Amniotic stem cell (primary cell): Measurements from ENCODE around the gene ARSA.
"Not testable (repeated sequence)": the region's sequence is repeated elsewhere in the genome, so short reads cannot be mapped to it uniquely, and the experiment has no call there.

Source experiments
- DNase-seq: peaks from one replicate; lab custom pipeline; 2025; lab: John Stamatoyannopoulos, UW

The ARSA gene

DNA sequence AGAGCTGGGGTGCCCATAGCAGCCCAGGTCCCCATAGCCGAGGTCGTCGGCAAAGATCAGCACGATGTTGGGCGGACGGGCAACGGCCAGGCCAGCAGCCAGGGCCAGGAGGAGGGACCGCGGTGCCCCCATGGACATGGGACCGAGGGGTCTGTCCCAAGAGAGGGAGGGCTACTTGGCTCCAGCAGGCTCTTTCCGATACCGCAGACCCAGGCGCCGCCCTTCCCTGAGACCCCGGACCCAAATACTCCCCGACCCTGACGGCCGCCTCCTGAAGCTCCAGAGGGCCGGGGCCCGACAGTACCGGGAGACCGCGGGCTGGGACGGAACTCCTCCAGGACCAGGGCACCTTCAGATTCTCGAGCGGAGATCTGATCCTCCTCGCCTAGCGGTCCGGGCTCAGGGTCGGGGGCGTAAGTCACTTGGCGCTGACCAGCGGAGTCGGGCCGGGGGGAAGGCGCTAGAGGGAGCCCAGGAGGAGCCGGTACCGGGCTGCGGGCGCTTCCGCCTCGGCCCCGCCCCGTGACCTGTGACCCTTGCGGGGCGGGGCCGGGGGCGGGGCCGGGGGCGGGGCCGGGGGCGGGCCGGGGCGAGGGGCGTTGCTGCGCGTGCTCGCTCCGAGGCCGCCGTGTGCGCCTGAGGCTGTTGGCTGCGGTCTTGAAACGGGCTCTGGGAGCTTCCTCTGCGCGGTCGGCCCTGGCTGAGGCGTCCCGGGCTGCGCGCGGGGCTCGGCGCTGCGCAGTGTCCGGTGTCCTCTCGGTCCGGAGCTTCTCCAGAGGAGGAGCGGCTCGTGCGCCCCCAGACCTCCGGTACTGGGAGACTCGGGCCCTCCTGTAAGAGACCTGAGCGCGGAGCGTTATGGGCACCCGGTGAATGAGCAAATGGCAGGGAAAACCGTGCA is at the start of gene ARSA:
Gene ARSA (minus strand): TSS at position 511 of the 901 bp plus-strand sequence. CDS start 373 bp downstream, at position 138.
- DNase-seq: peak; percentile 60

DNA sequence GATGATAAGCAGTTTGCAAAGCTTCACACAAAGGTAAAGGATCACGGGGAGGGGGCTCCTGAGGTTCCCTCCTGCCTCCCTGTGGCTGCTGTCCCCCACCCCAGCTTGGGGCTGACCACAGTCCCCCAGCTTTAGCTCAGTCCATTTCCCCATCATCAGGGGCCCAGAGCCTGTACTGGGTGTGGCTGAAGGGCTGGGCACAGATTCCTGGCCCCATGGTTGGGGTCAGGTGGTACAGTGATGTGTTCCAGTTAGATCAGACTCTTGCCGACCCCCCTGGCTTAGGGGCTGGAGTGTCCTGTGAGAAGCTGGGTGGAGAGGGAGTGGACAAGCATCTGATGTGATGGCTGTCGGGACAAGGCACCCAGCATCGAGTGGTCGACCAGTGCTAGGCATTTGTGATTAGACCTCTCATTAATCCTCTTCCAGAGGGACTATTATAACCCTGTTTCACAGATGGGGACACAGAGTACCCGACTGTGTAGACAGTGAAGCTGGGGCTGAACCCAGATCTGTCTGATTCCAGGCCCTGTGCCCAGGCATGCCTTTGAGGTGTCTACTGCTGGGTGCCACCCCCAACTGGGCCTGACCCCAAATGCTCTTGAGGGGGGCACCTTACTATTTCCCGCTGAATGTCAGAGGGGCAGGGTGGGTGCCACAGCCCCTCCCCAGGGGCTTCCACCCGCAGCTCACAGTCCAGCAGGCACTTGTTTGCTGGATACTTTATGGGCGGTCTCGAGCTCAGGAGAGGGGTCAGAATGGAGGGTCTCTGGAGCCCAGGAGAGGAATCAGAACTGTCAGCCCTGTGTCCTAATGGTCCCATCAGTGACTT is 48.9 kb upstream of the ARSA start:
- no peak for DNase-seq

DNA sequence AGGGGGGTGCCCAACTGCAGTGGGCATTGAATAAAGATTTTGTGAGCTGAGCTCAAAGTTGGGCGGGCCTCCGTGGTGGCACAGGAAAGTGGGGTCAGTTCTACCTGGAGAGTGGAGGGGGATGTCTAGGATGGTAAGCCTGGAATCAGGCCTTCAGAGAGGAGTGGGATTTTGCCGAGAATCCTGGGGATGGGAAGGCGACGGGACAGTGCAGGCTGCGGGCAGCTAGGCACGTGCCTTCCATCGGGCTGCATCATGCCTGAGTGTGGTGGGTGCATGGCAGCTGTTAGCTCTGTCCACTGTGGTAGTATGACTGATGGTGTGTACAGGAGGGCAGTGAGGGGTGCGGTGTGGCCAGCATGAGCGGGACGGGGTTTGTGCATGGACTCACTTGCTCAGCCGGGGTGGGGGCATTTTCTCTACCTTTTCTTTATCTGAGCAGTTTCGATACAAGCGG is 48.3 kb upstream of the ARSA start:
- no peak for DNase-seq

DNA sequence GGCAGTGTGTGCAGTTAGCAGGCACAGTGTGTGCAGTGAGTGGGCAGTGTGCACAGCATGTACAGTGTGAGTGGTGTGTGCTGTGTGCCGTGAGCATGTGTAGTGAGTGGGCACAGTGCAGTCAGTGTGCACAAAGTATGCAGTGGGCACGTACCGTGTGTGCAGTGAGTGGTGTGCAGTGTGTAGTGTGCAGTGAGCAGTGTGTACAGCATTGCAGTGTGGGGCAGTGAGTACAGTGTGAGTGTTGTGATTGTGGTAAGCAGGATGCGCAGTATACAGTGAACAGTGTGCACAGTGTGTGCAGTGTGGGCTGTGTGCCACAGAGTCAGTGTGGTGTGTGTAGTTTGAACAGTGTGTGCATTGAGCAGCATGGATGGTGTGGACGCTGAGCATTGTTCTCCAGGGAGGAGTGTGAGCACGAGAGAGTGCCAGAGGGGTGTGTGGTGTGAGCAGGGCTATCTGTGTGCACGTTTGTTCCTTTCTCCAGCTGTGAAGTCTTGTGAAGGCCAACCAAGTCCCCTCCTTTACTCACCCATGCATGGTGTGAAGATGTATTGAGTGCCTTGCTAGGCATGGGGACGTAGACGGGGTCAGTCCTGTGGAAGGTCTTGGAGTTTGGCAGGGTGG is 47.7 kb upstream of the ARSA start:
- no peak for DNase-seq

DNA sequence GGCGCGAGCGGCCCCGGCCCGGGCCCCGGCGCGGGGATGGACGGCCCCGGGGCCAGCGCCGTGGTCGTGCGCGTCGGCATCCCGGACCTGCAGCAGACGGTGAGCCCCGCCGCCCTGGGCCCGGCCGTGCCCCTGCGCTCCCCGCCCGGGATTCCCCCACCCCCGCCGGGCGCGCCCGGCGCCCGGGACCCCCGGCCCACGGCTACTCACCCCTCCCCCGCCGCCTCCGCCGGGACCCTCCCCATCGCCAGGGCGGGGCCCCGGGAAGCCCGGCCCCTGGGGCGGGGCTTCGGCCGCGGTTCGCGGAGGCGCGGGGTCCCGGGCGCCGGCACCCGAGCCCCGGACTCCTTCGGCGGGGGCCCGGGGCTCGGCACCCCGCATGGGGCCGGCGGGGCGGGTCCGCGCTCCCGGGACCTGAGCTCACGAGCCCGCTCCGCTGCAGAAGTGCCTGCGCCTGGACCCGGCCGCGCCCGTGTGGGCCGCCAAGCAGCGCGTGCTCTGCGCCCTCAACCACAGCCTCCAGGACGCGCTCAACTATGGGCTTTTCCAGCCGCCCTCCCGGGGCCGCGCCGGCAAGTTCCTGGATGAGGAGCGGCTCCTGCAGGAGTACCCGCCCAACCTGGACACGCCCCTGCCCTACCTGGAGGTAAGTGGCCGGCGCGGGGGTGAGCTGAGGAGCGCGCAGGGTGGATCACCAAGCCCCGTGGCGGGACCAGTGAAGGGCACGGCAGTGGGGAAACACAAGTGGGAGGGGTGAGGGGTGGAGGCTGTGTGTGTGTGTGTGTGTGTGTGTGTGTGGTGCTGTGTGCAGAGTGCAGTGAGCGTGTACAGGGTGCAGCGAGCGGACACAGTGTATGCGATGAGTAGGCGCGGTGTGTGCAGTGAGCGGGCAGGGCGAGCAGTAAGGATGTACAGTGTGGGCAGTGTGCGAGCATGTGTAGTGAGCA is 46.9 kb upstream of the ARSA start:
- DNase-seq: no peak

DNA sequence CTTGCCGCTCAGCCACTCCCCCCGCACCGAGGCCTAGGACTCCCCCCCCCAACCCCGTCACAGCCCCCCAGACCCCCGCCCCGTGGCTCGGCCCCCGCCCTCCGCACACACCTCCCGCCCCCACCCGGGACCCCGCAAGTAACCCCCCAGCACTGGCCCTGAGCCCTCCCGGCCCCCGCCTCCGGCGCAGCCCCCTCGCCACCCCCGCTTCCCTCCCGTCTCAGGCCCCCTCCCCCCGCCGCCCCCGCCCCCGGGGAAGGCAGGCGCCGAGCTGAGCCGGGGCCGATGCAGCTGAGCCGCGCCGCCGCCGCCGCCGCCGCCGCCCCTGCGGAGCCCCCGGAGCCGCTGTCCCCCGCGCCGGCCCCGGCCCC is 46.2 kb upstream of the ARSA start:
- no peak for DNase-seq

DNA sequence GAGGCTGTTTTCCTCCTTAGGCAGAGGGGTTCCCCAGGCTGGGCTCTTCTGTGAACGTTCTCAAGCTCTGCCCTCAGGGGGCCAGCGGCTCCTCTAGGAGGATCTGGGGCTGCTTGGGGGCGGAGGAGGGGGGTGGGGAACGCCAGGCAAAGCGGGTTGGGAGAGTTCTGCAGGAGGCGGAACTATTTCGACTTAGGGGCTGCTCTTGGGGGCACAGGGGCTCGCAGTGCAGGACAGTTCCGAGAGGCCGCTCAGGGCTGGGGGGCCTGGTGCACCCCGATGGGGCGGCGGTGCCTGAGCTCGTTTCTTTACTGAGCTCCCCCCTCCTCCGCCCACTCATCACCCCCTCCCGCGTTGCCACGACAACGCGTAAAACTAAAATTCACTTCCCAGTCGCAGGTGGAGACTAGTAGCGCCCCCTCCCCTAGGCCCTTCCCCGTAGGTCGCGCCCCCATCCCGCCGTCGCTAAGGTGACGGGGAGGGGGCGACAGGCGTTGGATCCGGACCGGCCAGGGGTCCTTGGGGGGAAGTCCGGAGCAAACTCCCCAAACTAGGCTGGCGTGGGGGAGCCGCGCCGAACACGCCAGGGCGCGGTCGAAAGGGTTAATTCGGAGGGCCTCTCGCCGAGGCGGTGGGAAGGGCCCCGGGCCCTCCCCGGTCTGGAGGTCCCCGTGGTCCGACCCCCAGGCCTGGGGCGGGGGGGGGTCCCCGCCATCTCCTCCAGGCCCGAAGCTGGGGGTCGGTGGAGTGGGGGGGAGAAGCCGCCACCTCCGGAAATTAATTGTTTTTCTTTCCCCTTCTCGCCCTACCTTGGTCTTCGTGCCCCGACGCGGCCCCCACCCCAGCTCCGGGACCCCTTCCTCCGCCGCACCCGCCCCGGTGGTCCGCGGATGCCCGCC is 45.5 kb upstream of the ARSA start:
- no peak for DNase-seq

DNA sequence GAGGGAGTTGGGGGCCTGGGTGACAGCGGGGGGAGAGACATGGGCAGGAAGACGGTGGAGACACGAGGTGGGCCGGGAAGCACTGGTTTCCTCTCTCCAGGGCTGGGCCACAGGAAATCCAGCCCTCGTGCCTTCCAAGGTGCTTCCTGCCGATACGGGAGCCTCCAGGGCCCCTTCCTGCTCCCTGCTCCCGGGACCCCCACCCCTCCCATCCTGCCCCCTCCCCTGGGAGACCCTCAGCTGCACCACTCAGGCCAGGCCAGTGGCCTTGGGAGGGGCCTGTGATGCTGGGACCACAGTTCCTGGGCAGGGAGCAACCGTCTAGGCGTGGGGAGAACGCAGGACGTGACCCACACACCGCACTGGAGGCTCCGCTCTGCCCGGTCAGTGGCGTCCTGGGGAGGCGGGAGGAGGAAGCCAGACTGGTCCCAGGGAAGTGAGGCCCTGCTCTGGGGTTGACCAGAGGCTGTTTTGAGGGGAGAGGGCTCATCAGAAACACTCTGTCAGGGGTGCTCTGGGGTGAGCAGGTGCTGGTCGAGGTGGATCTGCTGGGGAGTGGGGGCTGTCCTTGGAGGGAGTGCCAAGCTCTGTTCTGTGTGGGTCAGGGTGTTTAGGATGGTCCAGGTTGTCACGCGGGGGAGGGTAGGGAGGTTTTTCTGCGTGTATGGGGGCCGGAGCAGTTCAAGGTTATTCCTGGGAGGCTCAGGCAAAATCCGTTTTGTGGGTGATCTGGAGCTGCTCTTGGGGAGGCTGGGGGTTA is 44.7 kb upstream of the ARSA start, which contains the start of gene SHANK3:
Gene SHANK3 (plus strand): TSS at position 353 of the 760 bp plus-strand sequence.
- no peak for DNase-seq

DNA sequence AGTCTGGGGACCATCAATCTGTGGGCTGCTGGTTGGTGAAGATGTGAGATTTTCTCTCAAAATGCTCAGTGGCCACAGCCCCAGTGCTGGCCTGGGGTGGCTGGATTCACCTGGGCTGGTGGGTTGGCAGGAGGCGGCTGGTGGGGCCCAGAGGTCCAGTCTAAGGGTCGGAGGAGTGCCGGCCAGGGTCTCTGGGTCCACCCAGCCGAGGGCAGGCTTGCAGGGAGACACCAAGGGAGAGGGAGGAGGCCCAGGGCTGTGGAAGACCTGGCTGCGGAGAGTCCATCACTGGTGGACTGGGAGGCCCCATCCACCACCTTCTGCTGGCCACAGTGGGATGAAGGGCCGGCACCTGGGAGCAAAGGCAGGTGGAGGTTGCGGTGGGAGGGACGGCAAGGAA is 44.1 kb upstream of the ARSA start:
- DNase-seq: no peak

DNA sequence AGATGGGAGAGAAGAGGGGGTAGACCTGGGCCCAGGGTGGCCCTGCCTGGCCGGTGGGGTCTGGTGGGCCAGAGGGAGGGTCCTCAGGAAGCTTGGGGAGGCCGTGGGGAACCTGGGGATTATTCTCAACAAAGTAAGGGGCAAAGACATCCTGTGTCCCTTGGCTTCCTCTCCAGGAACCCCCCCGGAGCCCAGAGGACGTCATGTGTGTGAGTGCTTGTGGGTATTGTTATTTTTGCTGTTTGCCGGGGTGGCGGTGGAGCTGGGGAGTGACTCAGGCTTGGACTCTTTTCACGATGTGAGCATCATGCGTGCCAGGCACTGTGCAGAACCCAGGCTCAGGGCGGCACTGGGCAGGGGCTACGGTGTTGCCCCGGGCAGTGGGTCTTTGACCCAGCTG is 43.7 kb upstream of the ARSA start:
- DNase-seq: no peak

DNA sequence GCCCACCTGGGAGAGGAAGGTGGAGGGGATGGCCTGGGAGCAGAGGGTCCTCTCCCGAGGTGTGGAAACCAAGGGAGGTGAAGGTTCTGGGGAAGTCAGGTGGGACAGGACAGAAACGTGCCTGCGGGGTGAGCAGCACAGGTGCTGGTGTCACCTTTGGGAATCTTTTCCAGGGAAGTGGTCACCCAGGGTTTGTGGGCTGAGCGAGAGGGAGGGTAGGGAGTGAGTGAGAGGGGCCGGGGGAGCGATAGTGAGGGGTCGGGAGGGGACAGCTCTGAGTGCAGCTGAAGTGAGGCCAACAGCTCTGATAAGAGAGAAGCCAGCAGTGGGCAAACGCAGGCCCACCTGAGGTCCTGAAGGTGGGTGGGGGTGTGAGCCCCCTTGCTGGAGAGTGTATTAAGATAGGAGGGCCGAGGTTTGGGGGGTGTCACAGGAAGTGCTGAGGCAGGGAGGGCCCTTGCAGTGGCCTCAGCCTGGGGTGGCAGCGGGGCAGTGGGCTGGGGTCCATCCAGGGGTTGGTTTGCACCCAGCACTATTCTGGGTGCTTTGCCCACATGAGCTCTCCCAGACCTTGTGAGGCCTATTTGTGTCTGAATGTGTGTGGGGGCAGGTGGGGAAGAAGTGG is 43.1 kb upstream of the ARSA start:
- DNase-seq: no peak

DNA sequence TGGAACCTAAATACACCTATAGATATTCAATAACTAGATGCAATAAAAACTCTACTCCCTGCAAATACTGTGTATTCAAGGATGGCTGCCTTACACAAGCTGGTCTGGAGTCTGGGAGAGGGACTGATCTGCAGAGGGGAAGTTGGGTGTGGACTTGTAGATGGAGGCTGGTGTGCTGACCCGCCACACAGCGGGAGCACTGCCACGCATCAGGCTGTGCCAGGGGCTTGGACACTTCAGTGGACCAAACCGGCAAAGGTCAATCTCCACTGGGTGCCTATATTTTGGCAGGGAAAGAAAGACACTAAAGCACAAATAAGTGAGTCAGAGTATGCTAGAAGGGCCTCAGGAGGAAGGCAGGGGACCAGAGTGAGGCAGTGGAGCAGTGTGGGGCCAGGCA is 42.6 kb upstream of the ARSA start:
- DNase-seq: no peak

DNA sequence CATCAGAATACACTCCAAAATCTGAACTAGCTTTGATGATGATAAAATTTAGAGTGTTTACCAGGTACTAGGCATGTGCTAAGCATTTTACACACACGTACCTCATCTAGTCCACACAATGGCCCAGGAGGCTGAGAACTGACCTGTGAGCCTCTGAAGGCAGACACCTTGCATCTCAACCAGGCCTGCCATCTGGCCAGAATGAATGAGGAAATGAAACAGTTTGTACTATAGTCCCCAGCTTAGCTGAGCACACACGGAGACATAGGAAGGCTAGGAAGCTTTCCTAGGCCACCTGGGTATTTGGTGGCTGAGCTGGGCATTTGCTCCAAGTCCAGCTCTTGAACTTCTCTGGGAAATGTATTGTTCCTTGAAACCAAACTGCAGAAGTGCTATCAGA is 37.8 kb upstream of the ARSA start:
- DNase-seq: no peak

DNA sequence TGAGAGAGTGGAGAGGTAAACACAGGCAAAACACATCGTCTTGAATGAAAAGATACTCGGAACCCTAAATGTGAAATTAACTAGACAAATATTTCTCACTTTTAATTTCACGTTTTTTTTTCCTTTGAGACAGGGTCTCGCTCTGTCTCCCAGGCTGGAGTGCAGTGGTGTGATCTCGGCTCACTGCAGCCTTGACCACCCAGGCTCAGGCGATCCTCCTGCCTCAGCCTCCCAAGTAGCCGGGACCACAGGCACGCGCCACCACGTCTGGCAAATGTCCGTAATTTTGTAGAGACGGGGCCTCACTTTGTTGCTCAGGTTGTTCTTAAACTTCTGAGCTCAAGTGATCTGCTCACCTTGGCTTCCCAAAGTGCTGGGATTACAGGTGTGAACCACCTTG is 37.3 kb upstream of the ARSA start:
- no peak for DNase-seq

DNA sequence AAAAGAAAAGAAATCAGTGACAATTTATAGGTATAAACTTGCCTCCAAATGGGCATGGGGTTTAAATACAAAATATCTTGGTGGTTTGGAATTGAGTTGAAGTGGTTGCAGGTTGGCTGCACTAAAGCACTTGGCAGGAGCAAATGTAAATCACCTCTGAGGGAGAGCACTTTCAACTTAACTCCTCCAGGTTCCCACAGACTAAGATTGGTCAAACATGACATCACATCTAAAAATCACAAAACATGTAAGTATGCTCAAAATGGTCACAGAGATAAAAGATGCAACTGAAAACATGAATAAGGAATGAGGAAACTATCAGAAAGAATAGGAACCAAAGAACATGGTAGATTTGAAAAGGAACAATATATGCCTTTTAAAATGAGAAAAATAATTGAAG is 32.4 kb upstream of the ARSA start:
- no peak for DNase-seq

DNA sequence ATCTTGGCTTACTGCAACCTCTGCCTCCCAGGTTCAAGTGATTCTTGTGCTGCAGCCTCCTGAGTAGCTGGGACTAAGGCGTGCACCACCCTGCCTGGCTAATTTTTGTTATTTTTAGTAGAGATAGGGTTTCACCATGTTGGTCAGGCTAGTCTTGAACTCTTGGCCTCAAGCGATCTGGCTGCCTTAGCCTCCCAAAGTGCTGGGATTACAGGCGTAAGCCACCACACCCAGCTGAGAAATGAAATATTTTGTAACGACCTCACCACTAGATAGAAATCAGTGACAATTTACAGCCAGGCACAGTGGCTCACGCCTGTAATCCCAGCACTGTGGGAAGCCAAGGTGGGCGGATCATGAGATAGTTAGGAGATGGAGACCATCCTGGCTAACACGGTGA is 31.8 kb upstream of the ARSA start:
- DNase-seq: not testable (repeated sequence)

DNA sequence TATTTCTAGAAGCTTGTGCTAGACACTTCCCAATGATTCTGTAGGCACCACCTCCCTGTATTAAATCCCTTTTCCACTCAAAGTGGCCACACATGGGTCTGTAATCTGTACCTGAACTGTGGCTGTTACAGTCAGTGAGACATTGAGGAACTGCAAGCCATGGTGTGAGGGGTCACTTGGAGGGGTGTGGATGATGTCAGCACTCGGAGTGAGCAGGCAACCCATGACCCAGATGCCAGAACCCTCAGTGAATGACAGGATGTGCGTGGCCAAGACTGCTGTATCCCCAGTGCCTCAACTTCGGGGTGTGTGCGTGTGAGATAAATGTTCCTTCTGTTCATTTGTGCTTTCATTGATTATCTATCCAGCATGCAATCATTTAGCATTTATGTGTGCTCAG is 30.0 kb upstream of the ARSA start:
- DNase-seq: no peak

DNA sequence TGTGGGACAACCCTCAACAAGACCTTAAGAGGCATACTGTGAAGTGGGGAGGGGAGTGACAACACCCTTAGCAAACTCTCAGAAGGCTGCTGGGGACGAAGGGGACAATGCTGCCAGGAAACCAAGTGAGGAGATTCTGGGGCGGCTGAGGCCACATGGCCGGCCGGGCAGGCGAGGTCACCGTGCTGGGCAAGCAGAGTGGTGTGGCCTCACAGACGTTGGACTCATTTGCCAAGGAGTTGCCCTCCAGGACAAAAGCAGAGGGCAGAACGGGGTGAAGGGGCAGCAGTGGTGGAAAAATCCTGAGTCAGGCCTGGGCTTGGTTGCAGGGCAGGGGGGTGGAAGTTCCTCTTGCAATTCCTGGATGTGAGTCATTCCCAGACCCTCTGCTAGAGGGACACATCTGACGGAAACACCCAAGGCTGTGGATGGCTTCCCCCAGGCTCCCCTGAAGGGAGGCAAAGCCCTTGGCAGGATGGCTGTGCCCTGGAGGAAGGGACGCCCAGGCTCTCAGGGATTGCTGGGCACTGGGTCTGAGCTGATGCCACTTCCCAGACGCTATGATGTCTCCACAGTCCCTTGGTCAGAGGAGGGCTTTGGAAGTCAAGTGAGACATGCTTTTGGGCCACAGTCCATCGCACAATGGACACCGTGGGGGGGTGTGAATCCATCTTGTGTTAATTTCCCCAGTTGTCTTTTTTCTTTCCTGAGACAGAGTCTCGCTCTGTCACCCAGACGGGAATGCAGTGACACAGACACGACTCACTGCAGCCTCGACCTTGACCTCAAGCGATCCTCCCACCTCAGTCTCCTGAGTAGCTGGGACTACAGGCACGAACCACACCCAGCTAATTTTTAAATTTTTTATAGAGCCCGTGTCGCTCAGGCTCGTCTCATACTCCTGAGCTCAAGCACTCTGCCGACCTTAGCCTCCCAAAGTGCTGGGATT is 28.4 kb upstream of the ARSA start:
- DNase-seq: peak; percentile 14
